GM23248 (cell line): ENCODE measurements around the gene GRIP1. TPM values are rescaled to one million over a fixed set of nuclear protein-coding genes. Genes with fewer than 3 reads are reported as not detected.

Experiments used
- DNase-seq: peaks from one replicate; pipeline ENCODE4 v3.0.0-alpha.2; 2015
- H2AFZ ChIP-seq: fragments of 200-600 bp; sonication (generic); 2 replicates; pipeline ENCODE4 v1.6.1; 2016; ENCODE audit warnings: antibody characterized with exemption
- H3F3A ChIP-seq: fragments of 200-600 bp; sonication (generic); 2 replicates; pipeline ENCODE4 v1.6.1; 2016; ENCODE audit warnings: mild to moderate bottlenecking, antibody characterized with exemption, mixed run types; ENCODE audit not compliant: insufficient read depth
- H3K27ac ChIP-seq: fragments of 200-600 bp; sonication (generic); 2 replicates; pipeline ENCODE4 v1.5.1; 2016; ENCODE audit warnings: mild to moderate bottlenecking
- H3K27me3 ChIP-seq: fragments of 200-600 bp; sonication (generic); replicated peaks from 2 replicates; pipeline ENCODE4 v1.6.1; 2016; ENCODE audit warnings: mild to moderate bottlenecking; ENCODE audit not compliant: insufficient read depth
- H3K36me3 ChIP-seq: fragments of 200-600 bp; sonication (generic); 2 replicates; pipeline ENCODE4 v1.6.1; 2016; ENCODE audit warnings: low read depth, mild to moderate bottlenecking
- H3K4me1 ChIP-seq: fragments of 200-600 bp; sonication (generic); 2 replicates; pipeline ENCODE4 v1.6.1; 2016; ENCODE audit warnings: mild to moderate bottlenecking; ENCODE audit not compliant: insufficient read depth
- H3K4me2 ChIP-seq: fragments of 200-600 bp; sonication (generic); one replicate; pipeline ENCODE4 v1.6.1; 2016; ENCODE audit warnings: mild to moderate bottlenecking; ENCODE audit not compliant: unreplicated experiment
- H3K4me3 ChIP-seq: fragments of 200-600 bp; sonication (generic); 2 replicates; pipeline ENCODE4 v1.5.1; 2016; ENCODE audit warnings: mild to moderate bottlenecking
- H3K79me2 ChIP-seq: fragments of 200-600 bp; sonication (generic); 2 replicates; pipeline ENCODE4 v1.6.1; 2016; ENCODE audit warnings: mild to moderate bottlenecking; ENCODE audit not compliant: insufficient read depth
- H3K9ac ChIP-seq: fragments of 200-600 bp; sonication (generic); 2 replicates; pipeline ENCODE4 v1.6.1; 2016; ENCODE audit warnings: mild to moderate bottlenecking
- H3K9me2 ChIP-seq: fragments of 200-600 bp; sonication (generic); 2 replicates; pipeline ENCODE4 v1.6.1; 2016; ENCODE audit warnings: mixed run types, mild to moderate bottlenecking, moderate library complexity; ENCODE audit not compliant: insufficient read depth
- H3K9me3 ChIP-seq: fragments of 200-600 bp; sonication (generic); one replicate; pipeline ENCODE4 v1.6.1; 2017; ENCODE audit warnings: low read depth
- H4K20me1 ChIP-seq: fragments of 200-600 bp; sonication (generic); 2 replicates; pipeline ENCODE4 v1.6.0; 2016; ENCODE audit not compliant: insufficient read depth
- EZH2 ChIP-seq: fragments of 200-600 bp; sonication (generic); IDR thresholded peaks from 2 replicates; pipeline ENCODE4 v1.6.1; 2018; ENCODE audit warnings: antibody characterized with exemption, mild to moderate bottlenecking; ENCODE audit not compliant: insufficient read depth, poor library complexity, severe bottlenecking
- EZH2phosphoT487 ChIP-seq: fragments of 200-600 bp; sonication (generic); IDR thresholded peaks from 2 replicates; pipeline ENCODE4 v1.6.1; 2018; ENCODE audit warnings: antibody characterized with exemption, moderate library complexity, mild to moderate bottlenecking, low read depth; ENCODE audit not compliant: insufficient read depth
- WGBS, 2 experiments: methylation state at CpG; one replicate each; pipeline ENCODE4 v1.1.6; 2015 to 2017; ENCODE audit warnings: low lambda C conversion rate in 2 of 2, low coverage in 1 of 2; ENCODE audit errors: missing lambda C conversion rate in 2 of 2; 5-methylcytosine and 5-hydroxymethylcytosine counted together
- in situ Hi-C: fragments of 300-500 bp; cut with MboI; formaldehyde crosslinking; loops from 2 replicates; pipeline ENCODE4 v1.15.0; 2020
- polyA plus RNA-seq: library from polyadenylated mRNA; unstranded; fragments of >200 nt; fragmentation: Nextera tagmentation; extraction: Ambion mirVana; gene quantifications from 2 replicates; pipeline ENCODE4 v1.2.1, GENCODE V29; 2016
- total RNA-seq: library from RNA; depleted of rRNA; stranded (reverse); fragments of >200 nt; shearing (Covaris generic); gene quantifications from 2 replicates; pipeline ENCODE4 v1.2.3, GENCODE V29; 2014

GRIP1 gene
- total and polyA plus RNA-seq, 2 experiments from 2014 or later: not detected

DNA sequence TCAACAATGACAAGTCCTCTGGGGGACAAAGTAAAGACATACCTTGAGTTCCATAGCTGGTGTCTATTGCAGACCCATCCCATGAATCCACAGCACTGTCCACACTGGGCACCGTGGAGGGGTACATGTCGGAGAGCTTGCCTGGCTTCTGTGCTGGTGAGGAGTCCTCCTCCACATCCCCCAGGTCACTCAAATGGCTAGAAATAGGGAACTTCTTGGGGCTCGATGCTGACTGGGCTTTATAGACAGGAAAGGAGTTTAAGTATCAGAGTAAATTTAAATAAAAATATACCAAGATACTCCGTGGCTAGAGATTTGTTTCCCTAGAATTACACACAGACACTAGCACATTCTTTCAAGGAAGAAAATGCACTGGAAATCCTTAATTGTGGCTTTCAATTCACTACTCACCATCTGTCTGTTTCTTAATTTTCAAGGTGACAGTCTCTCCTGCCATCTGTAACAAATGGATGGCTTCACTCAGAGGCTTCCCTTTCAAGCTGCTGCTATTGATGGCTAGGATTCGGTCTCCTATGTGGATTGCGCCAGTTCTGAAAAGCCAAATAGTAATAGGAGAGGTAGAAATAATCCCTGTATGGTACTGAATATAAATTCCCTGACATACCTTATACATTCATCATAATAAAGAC lies 286.5 kb downstream of the GRIP1 start:
- no peaks in the 10 kb centered on the region for H3K79me2 ChIP-seq
- no peaks in the 10 kb centered on the region for H3K4me1 ChIP-seq
- H3F3A ChIP-seq: no peaks in the 10 kb centered on the region
- H3K9me3 ChIP-seq: no peaks in the 10 kb centered on the region
- H3K9ac ChIP-seq: no peak overlapping the region
- 82% methylated on average over 6 of the region's 6 CpGs for WGBS, 2 experiments
- no peak overlapping the region for H3K27ac ChIP-seq
- peaks cover 8% of the 10 kb centered on the region; the same call in 1 of the 2 replicates for H3K27me3 ChIP-seq
- no peak for DNase-seq
- H3K4me3 ChIP-seq: no peak overlapping the region
- no peak for TF ChIP-seq EZH2phosphoT487
- no peak for TF ChIP-seq EZH2
- H2AFZ ChIP-seq: no peak overlapping the region
- H4K20me1 ChIP-seq: no peaks in the 10 kb centered on the region
- H3K36me3 ChIP-seq: no peaks in the 10 kb centered on the region
- no peak overlapping the region for H3K4me2 ChIP-seq
- H3K9me2 ChIP-seq: no peaks in the 10 kb centered on the region
- in situ Hi-C loops: no loop called here

DNA sequence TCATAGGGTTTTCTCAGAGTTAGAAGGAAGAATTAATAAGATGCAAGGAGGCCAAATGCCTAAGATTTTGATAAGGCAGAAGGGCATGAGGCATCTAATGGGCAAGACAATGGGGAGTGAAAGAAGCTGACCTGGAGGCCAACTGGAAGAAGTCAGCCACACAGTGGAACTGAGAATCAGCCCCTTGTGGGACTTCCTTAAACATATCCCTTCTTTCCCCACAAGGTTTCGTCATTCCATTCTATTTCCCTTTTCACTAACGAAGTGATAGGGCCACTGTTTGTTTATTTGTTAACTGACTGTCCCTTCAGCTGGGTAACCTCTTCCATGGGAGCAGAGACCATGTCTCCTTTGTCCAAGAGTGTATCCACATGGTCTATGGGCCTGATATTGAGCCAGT lies 290.4 kb downstream of the GRIP1 start:
- Histone ChIP-seq H3K4me3 (no peak overlapping the region), H3K9ac (no peak overlapping the region), H3K4me1 (no peaks in the 10 kb centered on the region), H3K9me3 (no peaks in the 10 kb centered on the region), H3K79me2 (no peaks in the 10 kb centered on the region), H3K4me2 (no peak overlapping the region), H3K27me3 (peaks cover 3% of the 10 kb centered on the region; the same call in 1 of the 2 replicates), H4K20me1 (no peaks in the 10 kb centered on the region), H3K9me2 (no peaks in the 10 kb centered on the region), H3F3A (no peaks in the 10 kb centered on the region), H3K36me3 (no peaks in the 10 kb centered on the region), H2AFZ (no peak overlapping the region), H3K27ac (no peak overlapping the region)
- no peak for TF ChIP-seq EZH2
- no peak for TF ChIP-seq EZH2phosphoT487
- DNase-seq: no peak
- in situ Hi-C loops: no loop called here
- 40 to 59% methylated on average over 2 of the region's 2 CpGs for WGBS, 2 experiments

DNA sequence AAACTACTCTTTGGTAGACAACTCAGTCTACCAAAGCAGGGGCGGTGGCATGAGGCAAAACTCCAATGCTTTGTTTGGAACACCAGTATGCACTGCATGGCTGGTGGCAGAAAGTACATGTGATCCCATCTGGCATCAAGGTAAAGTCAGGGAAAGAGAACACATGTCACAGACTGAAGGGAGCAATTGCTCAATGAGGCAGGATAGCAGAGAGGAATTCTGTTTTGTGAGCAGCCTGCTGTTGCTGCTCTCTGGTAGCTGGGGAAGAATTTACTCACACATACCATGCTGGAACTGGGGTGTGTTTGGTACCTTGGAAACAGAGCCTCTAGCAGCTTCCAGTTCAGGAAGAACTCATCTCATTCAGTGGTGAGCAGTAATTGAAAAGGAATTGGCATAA lies 291.8 kb downstream of the GRIP1 start:
- 0 to 7% methylated on average over 1 of the region's 1 CpG for WGBS, 2 experiments

DNA sequence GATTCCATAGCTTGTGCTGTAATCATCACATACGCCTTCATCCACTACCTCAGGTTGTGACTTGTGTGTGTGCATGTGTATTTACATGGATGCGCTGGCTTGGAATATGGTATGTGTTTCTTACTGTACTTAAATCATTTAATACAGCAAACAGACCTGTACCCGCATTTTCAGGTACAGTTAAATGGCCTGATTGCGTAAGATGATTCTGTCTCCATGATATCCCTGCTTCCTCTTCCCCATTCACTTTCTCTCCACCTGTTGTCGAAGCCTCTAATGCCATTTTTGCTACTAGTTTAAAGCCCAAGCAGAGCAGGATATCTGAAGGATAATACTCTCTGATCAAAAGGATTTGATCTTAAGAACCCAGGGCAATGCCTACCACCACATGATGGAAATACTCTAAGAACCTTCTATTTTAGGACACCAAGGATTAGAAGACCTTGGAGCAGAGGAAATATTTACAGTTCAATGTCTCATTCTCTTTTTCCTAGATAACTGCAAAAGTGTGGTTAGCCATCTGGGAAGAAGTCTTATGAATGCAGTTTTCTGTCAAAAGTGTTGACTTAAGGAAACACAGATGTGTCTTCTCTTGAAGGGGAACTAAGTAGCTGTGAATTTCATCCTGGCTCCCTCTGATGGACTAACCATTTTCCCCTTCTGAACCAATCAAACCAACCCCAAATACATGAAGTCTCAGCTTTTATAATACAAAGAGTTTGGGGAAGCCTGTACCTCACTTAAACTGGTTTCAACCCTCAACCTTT lies 297.9 kb downstream of the GRIP1 start:
- Histone ChIP-seq H3K27ac (no peak overlapping the region), H3K9me2 (no peaks in the 10 kb centered on the region), H3K4me3 (no peak overlapping the region), H3K4me1 (no peaks in the 10 kb centered on the region), H2AFZ (no peak overlapping the region), H4K20me1 (no peaks in the 10 kb centered on the region), H3K4me2 (no peak overlapping the region), H3K27me3 (no peaks in the 10 kb centered on the region), H3F3A (no peaks in the 10 kb centered on the region), H3K9me3 (no peaks in the 10 kb centered on the region), H3K36me3 (no peaks in the 10 kb centered on the region), H3K79me2 (no peaks in the 10 kb centered on the region), H3K9ac (no peak overlapping the region)
- TF ChIP-seq EZH2phosphoT487 (no peak), EZH2 (no peak)
- WGBS, 2 experiments: 58 to 68% methylated on average over 5 of the region's 5 CpGs
- in situ Hi-C loops: no loop called here
- DNase-seq: no peak

More for the DNA sequence above, 291.8 kb downstream of the GRIP1 start:
- no peaks in the 10 kb centered on the region for H3K9me2 ChIP-seq
- no peak for TF ChIP-seq EZH2
- no peak for TF ChIP-seq EZH2phosphoT487
- no peak overlapping the region for H3K4me2 ChIP-seq
- in situ Hi-C loops: no loop called here
- no peaks in the 10 kb centered on the region for H4K20me1 ChIP-seq
- peaks cover 3% of the 10 kb centered on the region; the same call in 1 of the 2 replicates for H3K27me3 ChIP-seq
- H3K9me3 ChIP-seq: no peaks in the 10 kb centered on the region
- H3F3A ChIP-seq: no peaks in the 10 kb centered on the region
- H3K4me1 ChIP-seq: no peaks in the 10 kb centered on the region
- H3K79me2 ChIP-seq: no peaks in the 10 kb centered on the region
- H3K36me3 ChIP-seq: no peaks in the 10 kb centered on the region
- no peak for DNase-seq
- no peak overlapping the region for H3K27ac ChIP-seq
- H3K9ac ChIP-seq: no peak overlapping the region
- no peak overlapping the region for H3K4me3 ChIP-seq
- no peak overlapping the region for H2AFZ ChIP-seq
